RPMI7951 (cell line): ENCODE results near the gene NDUFS8. TPM values are rescaled to one million over a fixed set of nuclear protein-coding genes. Genes with fewer than 3 reads are reported as not detected.
A peak's percentile ranks its signal among the peaks of the same experiment; 100 is the strongest.

Experiments
- DNase-seq: peaks from one replicate; pipeline ENCODE4 v3.0.0-alpha.2; 2012; ENCODE audit warnings: low read depth
- total RNA-seq: library from RNA; depleted of rRNA; stranded (reverse); fragments of >200 nt; shearing (Covaris generic); gene quantifications from 2 replicates; pipeline ENCODE4 v1.2.3, GENCODE V29; 2014

NDUFS8 gene
- total RNA-seq, 1 experiment from 2014 or later = 270 TPM

GRCh38 chr11:68035266-68035876 lies 4.9 kb downstream of the NDUFS8 start:
- no peak for DNase-seq

- no peak for DNase-seq
These were observed 5.7 kb downstream of the NDUFS8 start for GRCh38 chr11:68036141-68036716.

GRCh38 chr11:68036717-68037239 lies 6.3 kb downstream of the NDUFS8 start:
- DNase-seq = no peak

- DNase-seq = no peak
These were observed 7.1 kb downstream of the NDUFS8 start for GRCh38 chr11:68037411-68038225.

GRCh38 chr11:68038226-68038717 lies 7.8 kb downstream of the NDUFS8 start:
- DNase-seq = peak; percentile 57

GRCh38 chr11:68038718-68039525 lies 8.4 kb downstream of the NDUFS8 start, which contains the start of gene TCIRG1:
TCIRG1 (plus strand) TSS chr11:68039025; CDS start chr11:68041272, 2,247 bp downstream.
- peak; percentile 89 for DNase-seq

GRCh38 chr11:68039526-68040086 lies 9.1 kb downstream of the NDUFS8 start:
- DNase-seq = no peak

GRCh38 chr11:68040101-68040956 lies 9.8 kb downstream of the NDUFS8 start:
- DNase-seq = peak; percentile 60

- DNase-seq = no peak
These were observed 10.6 kb downstream of the NDUFS8 start for GRCh38 chr11:68040957-68041591.

- DNase-seq = no peak
These were observed 11.2 kb downstream of the NDUFS8 start for GRCh38 chr11:68041617-68042218.

GRCh38 chr11:68042219-68043028 lies 11.9 kb downstream of the NDUFS8 start:
- DNase-seq = no peak

GRCh38 chr11:68043029-68043348 lies 12.5 kb downstream of the NDUFS8 start:
- no peak for DNase-seq

- DNase-seq = no peak
These were observed 13.1 kb downstream of the NDUFS8 start for GRCh38 chr11:68043349-68044144.

GRCh38 chr11:68044145-68044813 lies 13.8 kb downstream of the NDUFS8 start:
- DNase-seq = no peak

- DNase-seq = no peak
These were observed 14.4 kb downstream of the NDUFS8 start for GRCh38 chr11:68044898-68045351.

- no peak for DNase-seq
These were observed 17.2 kb downstream of the NDUFS8 start for GRCh38 chr11:68047437-68048290.
